HG03066 (cell line): Measurements from ENCODE around the gene HERC2.

ENCODE experiments used
- ATAC-seq: cut with Tn5 transposase; IDR thresholded peaks from one replicate; pipeline ENCODE4 v1.9.1; 2021; ENCODE audit warnings: low read depth; ENCODE audit not compliant: unreplicated experiment

The HERC2 gene

DNA sequence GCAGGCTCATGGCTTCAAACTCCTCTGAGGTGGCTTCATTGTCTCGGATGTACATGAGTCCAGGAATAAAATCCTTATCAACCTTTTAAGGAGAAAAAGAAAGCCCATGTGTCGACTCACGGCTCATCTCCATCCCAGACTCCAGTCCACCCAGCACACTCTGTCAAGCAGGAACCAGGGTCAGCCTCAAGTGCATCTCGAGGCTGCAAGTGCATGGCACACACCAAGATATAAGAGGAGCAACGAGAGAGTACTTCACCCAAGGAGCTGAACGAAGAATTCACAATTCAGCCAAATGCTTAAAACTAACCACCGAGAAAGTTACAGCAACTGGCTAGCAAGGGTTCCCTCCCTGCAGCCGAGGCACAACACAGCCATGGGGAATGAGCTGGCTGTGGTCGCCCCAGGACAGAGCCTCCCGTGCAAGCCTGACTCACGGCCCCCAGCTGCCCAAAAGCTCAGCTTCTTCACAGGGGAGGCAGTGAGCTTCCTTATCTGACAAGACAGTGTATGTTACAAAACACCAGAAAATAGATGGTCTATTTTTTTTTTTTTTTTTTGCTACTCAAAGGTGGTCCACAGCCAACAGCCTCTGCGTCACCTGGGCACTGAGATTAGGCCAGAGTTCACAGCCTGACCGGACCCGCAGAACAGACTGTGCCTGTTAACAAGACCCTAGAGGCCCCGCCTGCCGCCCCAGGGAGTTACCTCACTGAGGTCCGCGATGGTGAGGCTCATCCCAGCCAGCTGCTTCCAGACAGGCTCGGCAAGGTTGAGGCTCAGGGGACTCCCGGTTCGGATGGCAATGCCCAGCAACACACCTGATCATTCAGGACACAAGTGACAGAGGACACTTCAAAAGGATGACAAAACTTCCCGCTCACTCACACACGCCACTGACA is 207.0 kb downstream of the HERC2 start:
- ATAC-seq, result no peak

DNA sequence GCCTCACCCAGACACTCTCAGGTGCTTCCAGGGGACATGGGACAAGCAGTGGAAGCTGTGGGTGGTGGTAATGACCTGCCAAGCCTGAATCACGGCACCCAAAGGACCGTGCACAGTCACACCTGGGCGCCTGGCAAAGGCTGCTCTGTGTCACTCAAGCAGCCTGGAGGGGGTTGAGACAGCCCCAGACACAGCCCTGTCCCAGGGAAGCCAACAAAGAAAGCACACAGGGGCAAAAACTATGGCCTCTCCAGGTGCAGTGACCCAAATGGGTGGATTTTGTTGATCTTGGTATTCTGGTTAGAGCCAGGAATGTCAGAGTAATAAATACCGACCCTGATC is 207.9 kb downstream of the HERC2 start:
- ATAC-seq, result no peak

DNA sequence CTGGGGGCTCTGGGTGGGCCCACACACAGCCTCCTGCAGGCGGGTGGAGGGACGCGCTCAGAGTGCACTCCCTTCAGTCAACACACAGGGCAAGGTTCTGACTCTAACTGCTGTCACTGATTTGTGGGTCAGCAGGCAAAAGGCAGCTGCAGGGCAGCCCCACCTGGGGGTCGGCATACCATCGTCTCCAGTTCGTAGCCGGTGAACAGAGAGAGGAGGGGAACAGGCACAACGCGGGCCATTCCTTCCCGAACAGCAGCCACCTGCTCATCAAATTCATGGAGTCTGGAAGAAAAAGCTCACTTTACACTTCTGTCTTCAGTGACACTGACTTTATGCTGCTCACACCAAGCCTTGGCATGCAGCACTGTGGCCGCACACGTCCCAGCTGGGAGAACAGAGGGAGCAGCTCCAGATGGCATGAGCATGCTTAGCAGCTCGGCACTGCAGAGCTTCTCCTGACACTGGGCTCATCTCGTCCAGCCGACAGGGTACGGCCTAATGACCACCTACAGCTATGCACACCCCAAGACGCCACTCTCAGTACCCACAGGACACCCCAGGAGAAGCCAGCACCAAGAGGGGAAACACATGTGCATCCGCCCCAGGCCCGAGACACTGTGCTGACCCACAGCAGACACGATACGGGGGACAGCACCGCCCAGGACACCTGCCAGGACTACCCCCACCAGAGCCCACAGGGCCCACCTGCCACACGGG is 208.4 kb downstream of the HERC2 start:
- no peak for ATAC-seq

DNA sequence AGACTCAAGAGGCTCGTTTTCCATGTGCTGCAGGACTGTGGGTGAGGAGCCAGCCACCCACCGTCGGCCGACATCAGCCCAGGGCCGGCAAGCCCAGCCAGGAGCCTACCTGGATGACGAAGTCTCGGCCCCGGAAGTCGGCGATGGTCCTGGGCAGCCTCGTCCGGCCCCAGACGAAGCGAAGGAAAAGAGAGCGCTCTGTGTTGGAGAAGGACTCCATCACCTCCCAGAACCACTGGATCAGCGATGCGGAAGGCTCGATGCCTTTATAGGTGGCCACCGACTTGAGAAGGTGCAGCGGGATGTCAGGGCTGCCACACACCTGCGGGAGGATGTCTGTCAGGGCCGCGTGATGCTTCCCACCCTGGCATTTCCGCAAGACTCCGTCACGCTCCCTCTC is 209.0 kb downstream of the HERC2 start:
- ATAC-seq, result no peak

DNA sequence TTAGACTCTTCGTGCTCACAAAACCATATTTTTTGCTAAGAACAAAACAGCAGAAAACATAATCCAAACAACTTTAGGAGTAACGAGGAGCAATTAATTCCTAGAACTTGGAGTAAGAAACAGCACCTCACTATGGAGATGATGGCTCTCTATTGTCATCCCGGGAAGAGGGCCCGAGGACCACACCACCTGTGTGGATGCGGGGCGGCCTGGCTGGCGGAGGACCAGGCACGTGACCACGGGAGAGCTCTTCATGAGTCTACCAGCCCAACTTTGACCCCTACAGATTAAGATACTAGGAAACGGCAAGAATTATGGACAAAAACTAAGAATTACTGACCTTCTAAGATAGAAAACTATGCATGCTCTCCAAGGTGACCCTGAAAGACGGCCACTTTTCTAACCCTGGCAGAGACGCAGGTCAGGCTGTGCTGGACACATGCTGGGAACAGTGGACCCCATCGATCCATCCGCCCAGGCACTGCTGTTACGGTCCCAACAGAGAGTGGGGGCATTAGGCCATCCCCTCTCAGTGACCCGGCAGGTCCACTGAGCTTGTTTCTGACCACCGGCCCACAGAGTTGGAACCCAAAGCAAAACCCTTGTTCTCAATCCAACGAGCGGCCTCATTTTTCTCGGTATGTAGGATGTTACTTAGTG is 209.7 kb downstream of the HERC2 start:
- no peak for ATAC-seq

DNA sequence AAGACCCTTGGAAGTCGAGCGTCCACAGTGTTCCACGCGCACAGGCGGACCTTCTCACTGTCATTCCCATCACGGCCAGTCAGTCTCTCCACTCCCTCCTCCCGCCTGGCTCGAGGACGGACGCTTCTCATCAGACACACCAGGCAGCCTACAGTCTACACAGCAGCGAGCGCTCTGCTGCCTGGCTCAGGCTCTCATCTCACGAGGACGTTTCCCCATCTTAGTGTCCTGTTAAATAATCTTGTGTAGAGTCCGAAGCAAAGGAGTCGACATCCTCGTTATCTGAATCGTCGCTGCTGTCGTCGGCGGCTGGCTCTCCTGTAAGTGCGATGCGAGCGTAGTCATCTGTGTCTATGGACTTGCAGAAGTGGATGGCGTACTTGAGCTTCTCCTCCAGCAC is 210.4 kb downstream of the HERC2 start:
- ATAC-seq, result no peak

DNA sequence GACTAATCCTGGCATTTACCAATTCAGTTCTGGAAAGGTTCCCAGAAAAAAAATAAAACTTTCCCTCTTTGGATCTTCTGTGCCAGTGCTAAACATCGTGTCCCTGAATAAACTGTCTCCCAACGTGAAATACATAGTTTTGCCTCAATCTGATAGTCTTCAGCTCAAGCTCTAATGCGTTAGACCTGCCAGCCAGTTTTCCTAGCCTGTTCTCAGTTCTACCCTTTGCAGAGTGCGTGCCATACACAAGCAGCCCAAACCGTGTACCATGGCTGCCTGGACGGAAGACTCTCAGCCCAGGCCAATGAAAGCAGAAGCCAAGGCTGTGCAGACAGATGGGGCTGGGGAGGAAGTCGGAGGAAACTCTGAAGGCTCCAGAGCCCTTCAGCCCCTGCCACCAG is 211.5 kb downstream of the HERC2 start:
- ATAC-seq, result no peak

DNA sequence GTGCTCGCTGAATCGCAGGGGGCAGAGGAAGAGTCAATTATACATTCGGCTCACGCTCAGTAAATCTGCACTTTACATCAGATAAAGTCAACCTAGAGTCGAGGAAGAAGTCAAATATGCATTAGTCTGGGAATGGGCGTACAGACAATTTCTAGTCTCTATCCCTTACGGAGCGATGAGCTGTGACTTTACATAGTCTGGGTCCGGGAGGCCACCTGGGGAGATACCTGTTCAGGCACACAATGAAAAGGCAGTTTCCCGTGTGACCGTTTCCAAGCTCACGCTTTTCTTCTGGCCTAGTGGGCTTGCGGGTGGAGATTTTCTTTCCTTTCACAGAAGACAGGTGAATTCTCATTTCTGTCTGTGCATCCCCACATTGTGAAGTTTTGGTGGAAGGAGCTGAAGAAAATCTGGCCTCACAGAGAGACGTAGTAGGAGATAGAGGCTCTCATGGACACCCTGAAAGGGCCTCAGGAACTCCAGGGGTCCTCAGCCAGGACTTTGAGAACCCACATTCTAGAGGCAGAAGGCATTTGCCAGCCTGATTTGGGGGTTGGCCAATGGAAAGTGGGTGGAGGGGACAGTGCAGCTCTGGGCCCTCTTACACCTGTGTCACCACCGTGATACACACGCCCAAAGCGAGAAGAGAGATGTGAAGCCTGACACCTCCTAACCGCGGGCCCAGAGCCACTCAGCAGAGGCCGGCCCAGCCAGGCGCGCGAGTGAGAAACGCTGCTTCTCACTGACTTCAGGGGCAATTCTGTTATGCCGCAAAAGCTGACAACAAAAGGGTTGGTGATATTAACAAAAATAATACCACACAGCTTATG is 212.1 kb downstream of the HERC2 start:
- ATAC-seq, result no peak

DNA sequence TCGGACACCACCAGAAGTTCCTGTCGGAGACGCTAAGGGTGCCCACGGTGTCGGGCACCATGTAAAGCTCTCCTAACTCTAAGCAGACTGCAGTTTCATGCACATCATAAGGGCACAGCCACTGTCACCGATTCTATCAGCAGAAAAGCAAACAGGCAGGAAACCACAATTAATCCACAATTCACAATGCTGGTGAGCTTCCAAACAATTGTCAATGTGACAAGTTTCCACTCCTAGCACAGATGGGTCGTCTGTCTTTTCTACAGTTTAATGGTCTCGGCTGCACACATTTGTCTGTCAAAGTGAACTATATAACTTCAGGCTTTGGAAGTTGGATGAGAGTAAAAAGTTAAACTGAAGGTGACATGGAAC is 214.1 kb downstream of the HERC2 start:
- no peak for ATAC-seq

DNA sequence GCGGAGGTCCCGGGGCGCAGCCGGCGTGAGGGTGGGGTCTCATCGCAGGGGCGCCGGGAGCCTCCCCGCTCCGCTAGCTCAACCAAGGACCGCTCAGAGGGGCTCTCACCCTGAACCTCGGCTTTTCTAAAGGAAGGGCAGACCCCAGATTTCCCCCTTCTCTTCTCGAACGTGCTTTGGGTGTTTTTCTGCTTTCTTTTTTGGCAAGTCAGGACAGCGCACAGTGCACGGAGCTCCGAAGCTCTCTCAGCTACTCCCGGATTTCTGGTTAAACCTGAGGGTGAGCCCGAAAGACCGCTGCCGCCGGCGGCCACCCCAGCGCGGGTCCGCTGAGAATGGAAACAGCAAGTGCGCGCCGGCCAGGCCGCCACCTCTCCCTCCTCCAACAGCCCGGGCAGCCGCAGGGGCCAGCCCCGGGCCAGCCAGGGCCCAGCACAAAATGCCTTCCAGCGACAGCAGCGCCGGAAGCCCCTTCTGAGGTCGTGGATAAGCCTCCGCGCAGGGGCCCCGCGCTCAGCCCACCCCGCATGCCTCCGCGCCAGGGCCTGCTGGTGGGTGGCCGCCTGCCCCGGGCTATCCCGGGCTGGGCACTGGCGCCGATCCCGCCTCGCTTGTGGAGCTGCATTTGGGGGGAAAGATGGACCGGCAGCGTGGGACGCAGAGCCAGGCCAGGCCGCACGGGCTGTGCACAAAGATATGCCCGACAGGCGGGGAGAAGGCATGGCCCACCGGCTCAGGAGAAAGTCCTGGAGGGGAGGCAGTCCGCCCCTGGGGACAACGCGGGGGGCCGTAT is 214.7 kb downstream of the HERC2 start:
- no peak for ATAC-seq

DNA sequence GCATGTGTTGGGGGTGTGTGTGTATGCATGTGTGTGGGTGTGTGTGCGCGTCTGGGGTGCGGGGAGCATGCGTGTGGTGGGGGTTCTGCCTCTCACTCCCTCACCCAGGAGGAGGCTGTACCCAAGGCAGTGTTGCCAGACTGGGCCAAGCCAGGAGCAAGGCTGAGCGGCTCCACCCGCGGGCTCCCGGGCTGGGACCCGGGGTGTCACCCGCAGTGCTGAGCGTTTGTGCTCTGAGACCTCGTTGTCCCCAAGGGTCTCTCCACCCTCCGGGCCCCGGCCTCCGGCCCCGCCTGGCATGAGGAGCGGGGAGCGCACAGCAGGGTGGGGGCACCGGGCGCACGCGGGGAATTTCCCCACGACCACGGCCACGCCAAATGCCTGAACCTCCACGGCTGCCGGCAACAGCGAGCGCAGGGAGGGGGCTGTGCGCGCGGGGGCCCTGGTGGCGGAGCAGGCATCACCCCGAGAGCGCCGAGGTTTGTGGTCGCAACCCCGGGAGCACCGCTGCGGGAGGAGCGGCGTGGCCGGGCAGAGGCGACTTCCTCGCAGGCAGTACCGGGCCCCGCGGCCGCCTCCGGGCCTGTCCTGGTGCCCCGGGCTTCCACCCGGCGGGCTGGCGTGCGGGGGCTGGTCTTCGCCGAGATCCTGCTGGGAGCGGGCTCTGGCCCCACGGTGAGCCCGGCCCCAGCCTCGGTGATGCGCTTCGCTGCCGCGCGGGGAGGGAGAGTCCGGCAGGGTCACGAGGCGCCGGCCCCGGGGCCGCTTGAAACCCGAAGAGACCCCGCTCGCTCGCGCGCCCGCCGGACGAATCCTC is 215.5 kb downstream of the HERC2 start:
- ATAC-seq, result no peak

DNA sequence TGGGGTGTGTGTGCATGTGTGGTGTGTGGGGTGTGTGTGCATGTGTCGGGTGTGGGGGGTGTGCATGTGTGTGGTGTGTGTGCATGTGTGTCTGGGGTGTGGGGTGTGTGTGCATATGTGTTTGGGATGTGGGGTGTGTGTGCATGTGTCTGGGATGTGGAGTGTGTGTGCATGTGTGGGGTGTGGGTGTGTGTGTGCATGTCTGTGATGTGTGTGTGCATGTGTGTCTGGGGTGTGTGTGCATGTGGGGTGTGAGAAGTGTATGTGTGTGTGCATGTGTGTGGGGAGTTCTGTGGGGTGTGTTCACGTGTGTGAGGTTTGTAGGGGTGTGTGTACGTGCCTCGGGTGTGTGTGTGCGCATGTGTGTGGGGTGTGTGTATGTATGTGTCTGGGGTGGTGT is 216.2 kb downstream of the HERC2 start:
- no peak for ATAC-seq

DNA sequence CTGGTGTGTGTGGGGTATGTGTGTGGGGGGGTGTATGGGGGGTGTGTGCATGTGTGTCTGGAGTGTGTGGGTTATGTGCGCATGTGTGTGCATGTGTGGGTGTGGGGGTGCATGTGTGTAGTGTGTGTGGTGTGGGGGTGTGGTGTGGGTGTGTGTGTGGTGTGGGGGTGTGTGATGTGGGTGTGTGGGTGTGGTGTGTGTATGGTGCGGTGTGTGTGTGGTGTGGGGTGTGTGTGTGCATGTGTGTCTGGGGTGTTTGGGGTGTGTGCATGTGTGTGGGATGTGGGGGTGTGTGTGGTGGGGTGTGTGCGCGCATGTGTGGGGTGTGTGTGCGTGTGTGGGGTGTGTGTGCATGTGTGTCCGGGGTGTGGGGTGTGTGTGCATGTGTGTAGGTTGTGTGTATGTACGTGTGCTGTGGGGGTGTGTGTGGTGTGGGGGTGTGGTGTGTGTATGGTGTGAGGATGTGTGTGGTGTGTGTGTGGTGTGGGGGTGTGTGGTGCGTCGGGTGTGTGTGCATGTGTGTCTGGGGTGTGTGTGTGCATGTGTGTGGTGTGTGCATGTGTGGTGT is 216.7 kb downstream of the HERC2 start:
- ATAC-seq, result no peak

DNA sequence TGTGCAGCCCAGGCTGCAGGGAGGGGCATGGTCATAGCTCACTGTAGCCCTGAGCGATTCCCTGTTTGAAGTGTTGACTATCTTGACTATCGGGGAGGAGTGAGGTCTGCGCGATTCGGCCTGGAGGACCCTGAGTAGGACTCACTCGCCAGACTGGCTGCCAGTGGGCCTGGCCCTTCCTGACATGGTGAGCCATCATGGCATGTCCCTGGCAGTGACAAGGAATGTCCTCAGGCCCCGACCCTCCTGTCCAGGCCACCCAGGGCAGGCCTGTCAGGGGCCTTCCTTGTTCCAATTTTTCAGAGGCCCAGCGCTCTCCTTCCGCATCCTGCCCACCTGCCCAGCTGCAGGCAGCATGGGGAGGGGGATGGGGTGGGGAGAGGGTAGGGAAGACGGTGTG is 217.7 kb downstream of the HERC2 start:
- no peak for ATAC-seq

DNA sequence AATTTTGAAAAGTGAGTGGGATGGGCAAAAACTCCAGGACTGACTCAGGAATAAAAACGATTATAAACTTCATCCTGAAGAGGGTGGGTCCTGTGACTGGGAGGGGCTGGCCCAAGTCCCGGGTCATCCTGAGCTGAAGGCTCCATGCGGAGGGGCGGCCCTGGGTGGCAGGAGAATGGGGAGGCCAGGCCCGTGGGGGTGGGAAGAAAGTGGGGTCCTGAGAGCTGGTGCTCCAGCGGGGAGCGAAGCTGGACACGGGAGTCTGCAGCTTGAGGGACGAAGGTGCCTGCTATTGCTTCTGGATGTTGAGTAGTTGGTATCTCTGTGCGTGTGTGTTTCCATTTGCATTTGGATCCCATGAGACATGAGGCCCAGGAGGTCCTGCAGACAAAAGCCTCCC is 218.1 kb downstream of the HERC2 start:
- no peak for ATAC-seq

DNA sequence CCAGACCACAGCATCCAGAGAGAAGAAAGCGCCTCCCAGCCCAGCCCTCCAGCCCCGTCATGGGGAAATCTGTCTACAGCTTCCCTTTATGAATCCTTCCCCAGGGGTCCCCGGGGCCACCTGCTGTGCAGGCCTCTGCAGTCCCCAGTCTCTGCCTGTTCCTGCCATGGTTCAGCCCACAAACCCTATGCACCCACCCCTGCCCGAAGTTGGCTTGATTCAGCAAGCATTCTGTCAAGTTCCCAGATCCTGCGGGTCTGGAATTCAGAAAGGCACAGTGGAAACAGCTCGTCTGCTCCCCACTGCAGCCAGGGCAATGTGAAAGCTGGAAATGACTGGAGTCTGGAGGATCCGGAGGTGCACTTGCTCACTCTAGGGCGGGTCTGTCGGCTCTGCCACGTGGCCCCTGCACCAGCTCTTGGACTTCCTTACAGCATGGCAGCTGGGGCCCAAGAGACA is 220.0 kb downstream of the HERC2 start:
- ATAC-seq, result no peak

DNA sequence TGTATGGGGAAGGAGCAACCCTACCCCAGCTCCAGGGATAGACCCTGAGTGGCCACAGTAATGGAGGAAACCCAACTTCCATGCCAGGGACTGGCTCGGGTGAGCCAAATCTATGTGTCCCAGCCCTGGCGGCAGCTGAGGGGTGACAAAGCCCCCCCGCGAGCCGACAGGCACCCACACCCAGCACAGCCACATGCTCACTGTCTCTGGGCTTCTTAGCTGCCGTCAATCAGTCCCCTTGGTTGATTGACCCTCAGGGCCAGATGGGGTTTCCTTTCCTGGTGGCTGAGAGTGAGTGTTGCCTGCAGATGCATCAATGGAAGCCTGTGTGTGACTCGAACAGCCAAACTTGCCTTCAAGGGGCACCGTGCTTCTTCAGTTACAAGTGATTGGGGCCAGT is 220.8 kb downstream of the HERC2 start:
- ATAC-seq, result no peak

DNA sequence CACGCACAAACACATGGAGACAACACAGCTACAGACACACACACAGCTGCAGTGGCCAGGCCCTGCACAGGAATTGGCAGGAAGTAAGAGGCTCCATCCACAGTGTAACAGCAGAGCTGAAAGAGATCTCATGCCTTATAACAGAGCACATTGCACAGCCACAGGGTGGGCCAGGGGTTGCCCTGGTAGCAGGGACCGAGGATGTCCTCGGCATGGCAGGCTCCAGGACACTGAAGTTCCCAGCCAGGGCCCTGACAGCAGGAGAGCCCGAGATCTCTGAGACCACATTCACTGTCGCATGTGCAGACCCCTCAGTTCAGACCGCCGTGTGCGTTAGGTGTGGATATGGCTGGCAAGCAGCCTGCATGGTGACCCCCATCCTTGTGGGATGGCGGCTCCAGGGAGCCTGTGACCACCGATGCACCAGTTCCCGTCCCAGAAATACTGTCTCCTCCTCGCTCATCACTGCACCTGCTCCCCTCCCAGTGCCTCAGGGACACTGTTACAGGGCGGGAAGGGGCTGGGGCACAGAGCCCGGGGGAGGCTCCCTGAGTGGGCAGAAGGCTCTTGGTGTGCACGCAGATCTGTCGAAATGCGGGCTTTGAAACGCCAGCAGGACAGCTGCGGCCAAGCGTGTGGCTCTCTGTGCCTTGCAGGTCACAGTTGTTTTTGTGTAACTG is 221.3 kb downstream of the HERC2 start:
- ATAC-seq, result no peak
